NCI-H774 (cell line): ENCODE data around the gene DDOST.

Experiments used
- DNase-seq: peaks from one replicate; lab custom pipeline; 2025; lab: John Stamatoyannopoulos, UW

Gene DDOST

DNA sequence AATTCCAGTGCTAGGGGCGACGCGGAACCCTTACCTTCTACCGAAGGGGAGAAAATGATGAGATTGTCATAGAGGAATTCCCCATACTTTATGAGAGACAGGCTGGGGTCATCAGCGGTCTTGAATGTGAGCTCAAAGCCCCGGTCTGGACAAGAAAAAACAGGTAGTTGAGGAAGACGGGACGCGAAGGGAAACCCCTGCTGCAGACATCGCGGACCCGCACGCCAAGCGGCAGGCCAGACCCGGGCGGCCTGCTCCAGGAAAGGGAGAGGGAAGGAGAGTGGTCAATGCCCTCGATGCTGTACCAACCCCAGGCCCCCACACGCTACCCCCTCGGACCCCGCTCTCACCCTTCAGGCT is 342 bp downstream of the DDOST start:
- no peak for DNase-seq

DNA sequence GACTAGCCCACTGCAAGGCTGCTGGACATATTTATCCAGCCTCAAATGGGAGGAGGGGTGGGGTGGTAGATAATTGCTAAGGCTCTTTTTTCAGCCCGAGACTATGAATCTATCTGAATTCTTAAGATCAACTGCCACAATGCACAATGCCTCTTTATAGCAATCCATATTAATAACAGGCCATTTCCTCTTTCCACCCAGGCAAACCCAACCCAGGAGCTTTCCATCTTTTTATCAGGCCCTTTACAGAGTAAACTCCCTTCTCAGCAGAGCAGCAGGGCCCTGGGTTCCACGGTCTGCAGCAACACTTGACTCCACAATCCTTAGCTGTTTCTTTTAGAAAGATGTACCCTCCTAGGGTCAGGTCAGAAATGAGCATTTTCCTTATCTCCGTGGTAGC is 806 bp downstream of the DDOST start:
- DNase-seq, result no peak

- no peak for DNase-seq
Observed at GRCh38 chr1:20658166-20658915, 2.8 kb downstream of the DDOST start.

GRCh38 chr1:20657024-20657423 is 4.1 kb downstream of the DDOST start:
- DNase-seq, result no peak

GRCh38 chr1:20654104-20654690 is 7.0 kb downstream of the DDOST start:
- DNase-seq, result no peak

GRCh38 chr1:20652300-20652699 is 8.9 kb downstream of the DDOST start:
- no peak for DNase-seq

DNA sequence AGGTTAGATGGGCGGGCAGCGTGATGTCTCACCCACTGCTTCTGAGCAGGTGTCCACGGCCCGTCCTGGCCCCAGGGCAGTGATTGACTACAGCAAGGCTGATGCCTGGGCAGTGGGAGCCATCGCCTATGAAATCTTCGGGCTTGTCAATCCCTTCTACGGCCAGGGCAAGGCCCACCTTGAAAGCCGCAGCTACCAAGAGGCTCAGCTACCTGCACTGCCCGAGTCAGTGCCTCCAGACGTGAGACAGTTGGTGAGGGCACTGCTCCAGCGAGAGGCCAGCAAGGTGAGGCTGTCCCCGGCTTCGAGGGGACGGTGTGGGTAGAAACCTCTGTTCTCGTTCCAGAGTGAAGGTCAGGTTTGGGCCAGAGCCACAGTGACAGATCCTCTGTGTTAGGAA is 12.2 kb downstream of the DDOST start:
- DNase-seq, result no peak

GRCh38 chr1:20648438-20648837 is 12.7 kb downstream of the DDOST start:
- no peak for DNase-seq

DNA sequence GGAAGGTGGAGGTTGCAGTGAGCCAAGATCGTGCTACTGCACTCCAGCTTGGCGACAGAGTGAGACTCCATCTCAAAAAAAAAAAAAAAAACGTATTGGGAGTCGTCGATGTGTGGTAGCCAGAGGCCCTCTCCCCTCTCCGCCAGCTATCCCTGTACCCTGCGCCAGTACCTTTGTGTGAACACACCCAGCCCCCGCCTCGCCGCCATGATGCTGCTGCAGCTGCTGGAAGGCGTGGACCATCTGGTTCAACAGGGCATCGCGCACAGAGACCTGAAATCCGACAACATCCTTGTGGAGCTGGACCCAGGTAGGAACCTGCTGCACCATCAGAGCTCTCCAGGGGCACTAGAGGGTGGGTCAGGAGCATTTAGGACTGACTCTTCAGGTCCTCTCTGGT is 15.8 kb downstream of the DDOST start:
- no peak for DNase-seq

- DNase-seq, result no peak
Observed at GRCh38 chr1:20644416-20644815, 16.8 kb downstream of the DDOST start.

- no peak for DNase-seq
Observed at GRCh38 chr1:20643080-20643479, 18.1 kb downstream of the DDOST start.

DNA sequence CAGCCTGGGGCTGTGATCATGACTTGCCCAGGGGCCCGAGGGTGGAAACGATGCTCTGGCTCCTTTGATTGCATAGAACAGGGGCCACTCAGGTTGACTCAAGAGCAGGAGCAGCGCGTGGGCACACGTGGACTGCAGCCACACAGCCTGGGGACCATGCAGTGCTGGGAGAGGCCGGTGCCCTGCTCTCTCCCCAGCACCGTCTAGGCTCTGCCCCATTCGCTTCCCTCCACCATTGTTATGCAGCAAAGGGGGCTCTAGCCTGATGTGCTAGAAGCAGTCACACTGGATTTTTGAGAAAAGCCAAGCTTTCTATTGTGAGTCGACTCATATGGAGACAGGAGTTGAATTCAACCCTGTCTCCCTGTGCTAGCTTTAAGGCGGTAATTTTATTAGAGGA is 19.2 kb downstream of the DDOST start:
- DNase-seq, result no peak

GRCh38 chr1:20640183-20640597 is 21.0 kb downstream of the DDOST start:
- DNase-seq, result no peak

DNA sequence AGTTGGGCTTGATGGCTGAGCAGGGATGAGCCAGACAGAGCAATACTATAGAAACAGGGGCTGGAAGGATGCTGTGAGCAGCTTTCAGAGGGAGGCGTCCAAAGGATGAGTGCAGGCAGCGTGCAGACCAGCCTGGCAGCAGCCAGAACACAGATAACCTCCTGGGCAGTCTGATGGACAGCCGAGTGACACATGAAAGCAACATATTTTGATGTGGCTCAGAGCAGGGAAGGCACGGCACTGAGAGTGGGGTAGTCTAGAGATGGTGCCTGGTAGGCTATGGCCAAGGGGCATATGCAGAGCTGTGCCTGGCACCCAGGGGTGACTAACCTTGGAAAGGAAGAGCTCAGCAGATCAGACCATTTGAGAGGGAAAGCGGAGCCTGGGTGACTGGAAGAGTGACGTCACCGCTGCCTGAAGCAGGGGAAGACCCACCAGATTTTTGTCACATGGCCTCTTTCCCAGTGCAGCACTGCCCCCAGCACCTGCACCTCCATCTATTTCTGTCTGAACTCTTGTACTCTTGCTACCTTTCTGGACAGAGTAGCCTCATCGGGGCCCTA is 24.3 kb downstream of the DDOST start:
- DNase-seq, result no peak

DNA sequence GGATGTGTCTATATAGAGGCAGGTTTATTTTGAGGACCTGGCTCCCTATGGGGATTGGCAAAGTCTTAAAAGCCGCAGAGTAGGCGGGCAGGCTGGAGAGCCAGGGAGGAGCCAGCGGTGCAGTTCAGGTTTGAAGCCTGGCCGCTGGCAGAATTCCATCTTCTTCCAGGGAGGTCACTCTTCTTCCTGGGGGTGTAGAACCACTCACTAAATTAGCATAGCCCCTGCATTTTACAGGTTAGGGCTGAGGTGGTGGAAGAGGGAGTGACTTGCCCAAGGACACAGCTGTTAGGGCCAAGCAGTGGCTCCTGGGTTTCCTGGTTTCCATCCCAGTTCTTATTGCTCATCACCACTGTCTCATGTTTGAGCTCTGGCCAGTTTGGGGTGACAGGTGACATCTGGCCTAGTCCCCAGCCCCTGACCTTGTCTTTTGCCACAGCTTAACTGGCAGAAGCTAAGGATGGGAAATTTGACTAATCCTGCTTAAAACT is 26.5 kb downstream of the DDOST start:
- DNase-seq, result no peak

GRCh38 chr1:20634065-20634593 is 27.0 kb downstream of the DDOST start:
- no peak for DNase-seq

- DNase-seq, result peak; percentile 21
Observed at GRCh38 chr1:20633190-20634064, 27.7 kb downstream of the DDOST start, which contains the start of gene PINK1. PINK1 (plus strand) TSS chr1:20633458; CDS start chr1:20633549, 91 bp downstream.

GRCh38 chr1:20632386-20632785 is 28.8 kb downstream of the DDOST start:
- no peak for DNase-seq

- no peak for DNase-seq
Observed at GRCh38 chr1:20630729-20631128, 30.4 kb downstream of the DDOST start.

- DNase-seq, result no peak
Observed at GRCh38 chr1:20626524-20626923, 34.6 kb downstream of the DDOST start.

DNA sequence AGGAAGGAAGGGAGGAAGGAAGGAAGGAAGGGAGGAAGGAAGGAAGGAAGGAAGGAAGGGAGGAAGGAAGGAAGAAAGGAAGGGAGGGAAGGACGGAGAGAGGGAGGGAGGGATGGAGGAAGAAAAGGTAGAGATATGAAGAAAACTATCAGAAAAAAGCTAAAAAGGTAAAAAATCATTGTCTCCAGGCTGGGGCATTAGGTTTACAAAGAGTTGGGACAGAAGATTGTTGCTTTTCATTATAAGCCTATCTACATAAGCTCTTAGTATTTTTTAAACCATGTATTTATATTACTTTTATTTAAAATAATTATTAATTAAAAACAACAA is 35.1 kb downstream of the DDOST start:
- no peak for DNase-seq
